GM18909 (cell line): Measurements from ENCODE around the gene ST6GALNAC6.
"Not testable (repeated sequence)": the region's sequence is repeated elsewhere in the genome, so short reads cannot be mapped to it uniquely, and the experiment has no call there.

Experiments
- ATAC-seq: cut with Tn5 transposase; IDR thresholded peaks from one replicate; pipeline ENCODE4 v1.9.1; 2021; ENCODE audit warnings: mild to moderate bottlenecking; ENCODE audit not compliant: unreplicated experiment, poor library complexity

The ST6GALNAC6 gene

GRCh38 chr9:127841087-127841835, 58.1 kb downstream of the ST6GALNAC6 start:
- ATAC-seq: no peak

- ATAC-seq: no peak
These were observed 60.9 kb downstream of the ST6GALNAC6 start for GRCh38 chr9:127838375-127839078.

- no peak for ATAC-seq
These were observed 62.1 kb downstream of the ST6GALNAC6 start for GRCh38 chr9:127837346-127837745.

- not testable (repeated sequence) for ATAC-seq
These were observed 62.8 kb downstream of the ST6GALNAC6 start for GRCh38 chr9:127836561-127836960.

- ATAC-seq: no peak
These were observed 63.3 kb downstream of the ST6GALNAC6 start for GRCh38 chr9:127835991-127836516.
